Measurements from ENCODE around the gene ATP1B3.
"Not testable (repeated sequence)": the region's sequence is repeated elsewhere in the genome, so short reads cannot be mapped to it uniquely, and the experiment has no call there.

The ATP1B3 gene

DNA sequence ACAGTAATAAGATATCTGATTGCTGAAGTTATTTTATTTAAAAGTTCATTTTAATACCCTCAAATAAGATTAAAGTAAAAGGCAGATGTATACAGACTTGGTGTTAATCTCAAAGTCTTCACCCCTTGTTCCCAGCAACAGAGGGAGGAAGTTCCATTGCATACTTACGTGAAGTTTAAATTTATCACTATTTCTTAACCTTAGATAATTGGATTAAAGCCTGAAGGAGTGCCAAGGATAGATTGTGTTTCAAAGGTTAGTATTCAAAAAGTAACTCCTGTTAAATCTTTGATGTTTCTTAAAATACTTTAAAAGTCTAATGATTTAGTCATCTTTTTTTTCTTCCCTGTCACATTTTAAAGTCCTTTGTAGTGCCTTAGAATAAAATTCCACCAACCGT, 39.3 kb downstream of the ATP1B3 start:
- ATAC-seq (ENCODE audit: low read depth), result no peak
- no peak for DNase-seq (ENCODE audit: low spot score)
- H3K4me3 ChIP-seq (ENCODE audit: severe bottlenecking), result no peak overlapping the region
- no peaks in the 10 kb centered on the region for H3K9me3 ChIP-seq (ENCODE audit: severe bottlenecking)
- H3K27ac ChIP-seq (ENCODE audit: poor library complexity, severe bottlenecking), result no peak overlapping the region
- TF ChIP-seq CTCF (IDR thresholded peaks at IDR 0.05; ENCODE audit: poor library complexity, severe bottlenecking), result no peak
- H3K27me3 ChIP-seq (ENCODE audit: insufficient read depth, poor library complexity, severe bottlenecking), result no peaks in the 10 kb centered on the region
- H3K4me1 ChIP-seq (ENCODE audit: insufficient read depth, poor library complexity, severe bottlenecking), result no peaks in the 10 kb centered on the region
- peaks cover 75% of the 10 kb centered on the region for H3K36me3 ChIP-seq (ENCODE audit: low read depth)

GRCh38 chr3:141920701-141921100, 44.3 kb downstream of the ATP1B3 start:
- Histone ChIP-seq H3K27me3 (ENCODE audit: insufficient read depth, poor library complexity, severe bottlenecking) (no peaks in the 10 kb centered on the region), H3K4me1 (ENCODE audit: insufficient read depth, poor library complexity, severe bottlenecking) (no peaks in the 10 kb centered on the region), H3K36me3 (ENCODE audit: low read depth) (peaks cover 72% of the 10 kb centered on the region), H3K27ac (ENCODE audit: poor library complexity, severe bottlenecking) (no peak overlapping the region), H3K4me3 (ENCODE audit: severe bottlenecking) (no peak overlapping the region), H3K9me3 (ENCODE audit: severe bottlenecking) (no peaks in the 10 kb centered on the region)
- ATAC-seq (ENCODE audit: low read depth) (no peak), DNase-seq (ENCODE audit: low spot score) (no peak)
- TF ChIP-seq CTCF (IDR thresholded peaks at IDR 0.05; ENCODE audit: poor library complexity, severe bottlenecking), result no peak

DNA sequence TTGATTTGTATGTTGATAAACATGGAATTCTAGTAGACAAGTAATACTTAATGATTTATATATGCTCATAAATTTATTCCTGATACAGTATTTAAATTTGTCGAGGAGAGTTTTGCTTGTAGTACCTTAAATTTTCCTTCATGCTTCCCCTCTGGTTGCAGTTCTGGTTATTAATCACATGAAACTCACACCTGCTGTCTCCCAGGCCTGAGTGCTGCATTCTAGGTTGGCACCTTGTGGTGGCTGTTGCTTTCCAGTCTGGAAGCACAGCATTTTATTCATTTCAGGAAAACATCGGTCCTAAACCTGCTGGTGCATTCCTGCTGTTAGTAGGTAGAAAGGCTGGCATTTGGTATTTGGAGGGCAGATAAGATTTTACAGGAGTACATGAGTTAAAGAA, 44.9 kb downstream of the ATP1B3 start:
- no peaks in the 10 kb centered on the region for H3K4me1 ChIP-seq (ENCODE audit: insufficient read depth, poor library complexity, severe bottlenecking)
- DNase-seq (ENCODE audit: low spot score), result no peak
- no peak for ATAC-seq (ENCODE audit: low read depth)
- no peaks in the 10 kb centered on the region for H3K9me3 ChIP-seq (ENCODE audit: severe bottlenecking)
- H3K27ac ChIP-seq (ENCODE audit: poor library complexity, severe bottlenecking), result no peak overlapping the region
- no peak overlapping the region for H3K4me3 ChIP-seq (ENCODE audit: severe bottlenecking)
- peaks cover 72% of the 10 kb centered on the region for H3K36me3 ChIP-seq (ENCODE audit: low read depth)
- H3K27me3 ChIP-seq (ENCODE audit: insufficient read depth, poor library complexity, severe bottlenecking), result no peaks in the 10 kb centered on the region
- TF ChIP-seq CTCF (IDR thresholded peaks at IDR 0.05; ENCODE audit: poor library complexity, severe bottlenecking), result no peak

- not testable (repeated sequence) for H3K27ac ChIP-seq (ENCODE audit: poor library complexity, severe bottlenecking); ATAC-seq (ENCODE audit: low read depth); H3K4me1 ChIP-seq (ENCODE audit: insufficient read depth, poor library complexity, severe bottlenecking); DNase-seq (ENCODE audit: low spot score); H3K9me3 ChIP-seq (ENCODE audit: severe bottlenecking); H3K4me3 ChIP-seq (ENCODE audit: severe bottlenecking); H3K27me3 ChIP-seq (ENCODE audit: insufficient read depth, poor library complexity, severe bottlenecking)
- peaks cover 50% of the 10 kb centered on the region for H3K36me3 ChIP-seq (ENCODE audit: low read depth)
Measured at GRCh38 chr3:141925677-141926076, 49.2 kb downstream of the ATP1B3 start.

DNA sequence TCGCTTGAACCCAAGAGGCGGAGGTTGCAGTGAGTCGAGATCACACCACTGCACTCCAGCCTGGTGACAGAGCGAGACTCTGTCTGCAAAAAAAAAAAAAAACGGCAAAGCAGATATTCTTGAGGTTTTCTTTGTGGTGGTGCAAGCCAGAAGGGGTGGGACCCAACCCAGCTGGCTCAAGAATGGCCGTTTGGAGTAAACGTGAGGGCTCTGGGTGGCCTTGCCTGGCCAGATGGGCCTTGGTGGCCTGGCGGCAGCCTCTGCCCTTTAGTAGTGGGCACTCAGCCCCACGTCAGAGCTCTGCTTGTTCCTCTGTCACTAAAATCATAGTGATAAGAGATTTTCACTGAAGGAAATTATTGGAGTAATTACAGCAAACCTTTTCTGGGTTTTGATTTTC, 50.5 kb downstream of the ATP1B3 start:
- DNase-seq (ENCODE audit: low spot score), result no peak
- no peak for ATAC-seq (ENCODE audit: low read depth)

More for the DNA sequence above, 50.5 kb downstream of the ATP1B3 start:
- Histone ChIP-seq H3K27ac (ENCODE audit: poor library complexity, severe bottlenecking) (no peak overlapping the region), H3K36me3 (ENCODE audit: low read depth) (peaks cover 38% of the 10 kb centered on the region), H3K9me3 (ENCODE audit: severe bottlenecking) (no peaks in the 10 kb centered on the region), H3K27me3 (ENCODE audit: insufficient read depth, poor library complexity, severe bottlenecking) (no peaks in the 10 kb centered on the region), H3K4me1 (ENCODE audit: insufficient read depth, poor library complexity, severe bottlenecking) (no peaks in the 10 kb centered on the region), H3K4me3 (ENCODE audit: severe bottlenecking) (no peak overlapping the region)
- no peak for TF ChIP-seq CTCF (IDR thresholded peaks at IDR 0.05; ENCODE audit: poor library complexity, severe bottlenecking)

Measured in RWPE2 (cell line).